GM19043 (cell line): Measurements from ENCODE around the gene ABO.
"Not testable (repeated sequence)": the region's sequence is repeated elsewhere in the genome, so short reads cannot be mapped to it uniquely, and the experiment has no call there.

Experiments used
- ATAC-seq: cut with Tn5 transposase; IDR thresholded peaks from one replicate; pipeline ENCODE4 v1.9.1; 2021; ENCODE audit warnings: low read depth; ENCODE audit not compliant: unreplicated experiment

Gene ABO

DNA sequence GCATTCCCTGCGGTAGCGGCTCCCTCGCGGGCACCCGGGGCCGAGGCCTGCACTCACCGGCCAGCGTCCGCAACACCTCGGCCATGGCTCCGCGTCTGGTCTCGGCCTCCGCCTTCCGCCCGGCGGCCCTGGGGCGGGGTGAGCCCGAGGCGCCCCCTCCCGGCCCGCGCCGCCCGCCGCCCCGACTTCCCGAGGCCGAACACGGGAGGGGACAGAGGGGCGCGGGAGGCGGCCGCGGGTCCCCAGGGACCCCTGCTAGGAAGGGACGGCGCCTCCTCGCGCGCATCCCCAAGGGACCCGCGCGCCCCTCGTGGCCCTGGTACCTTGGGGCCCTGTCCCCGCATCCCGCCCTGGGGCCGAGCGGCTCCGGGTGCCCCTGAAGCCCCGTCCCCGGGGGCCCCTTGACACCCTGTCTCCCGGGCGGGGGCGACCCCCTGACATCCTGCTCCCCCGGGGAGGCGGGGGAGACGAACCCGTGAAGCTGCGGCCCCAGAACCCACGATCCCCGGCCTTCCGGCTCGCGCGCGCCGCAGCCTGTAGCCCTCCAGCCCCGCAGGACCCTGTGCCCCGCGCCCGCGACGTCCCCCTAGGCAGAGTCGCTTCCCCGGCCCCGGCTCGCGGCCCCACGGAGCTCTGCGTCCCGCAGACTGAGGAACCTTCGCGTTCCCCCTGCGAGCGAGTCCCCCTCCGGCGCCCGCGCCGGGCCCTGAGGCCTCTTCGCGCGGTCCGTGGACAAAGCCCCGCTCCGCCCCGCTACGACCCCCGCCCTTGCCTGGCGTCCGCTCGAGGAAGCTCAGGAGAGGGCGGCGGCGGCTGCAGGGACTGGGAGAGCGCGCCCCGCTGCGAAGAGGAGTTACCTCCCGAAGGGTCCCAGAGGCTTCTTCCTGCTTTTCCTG, at the start of gene ABO:
Gene ABO, minus strand, starts transcription at position 97 of the 896 bp plus-strand sequence.
- ATAC-seq = no peak

DNA sequence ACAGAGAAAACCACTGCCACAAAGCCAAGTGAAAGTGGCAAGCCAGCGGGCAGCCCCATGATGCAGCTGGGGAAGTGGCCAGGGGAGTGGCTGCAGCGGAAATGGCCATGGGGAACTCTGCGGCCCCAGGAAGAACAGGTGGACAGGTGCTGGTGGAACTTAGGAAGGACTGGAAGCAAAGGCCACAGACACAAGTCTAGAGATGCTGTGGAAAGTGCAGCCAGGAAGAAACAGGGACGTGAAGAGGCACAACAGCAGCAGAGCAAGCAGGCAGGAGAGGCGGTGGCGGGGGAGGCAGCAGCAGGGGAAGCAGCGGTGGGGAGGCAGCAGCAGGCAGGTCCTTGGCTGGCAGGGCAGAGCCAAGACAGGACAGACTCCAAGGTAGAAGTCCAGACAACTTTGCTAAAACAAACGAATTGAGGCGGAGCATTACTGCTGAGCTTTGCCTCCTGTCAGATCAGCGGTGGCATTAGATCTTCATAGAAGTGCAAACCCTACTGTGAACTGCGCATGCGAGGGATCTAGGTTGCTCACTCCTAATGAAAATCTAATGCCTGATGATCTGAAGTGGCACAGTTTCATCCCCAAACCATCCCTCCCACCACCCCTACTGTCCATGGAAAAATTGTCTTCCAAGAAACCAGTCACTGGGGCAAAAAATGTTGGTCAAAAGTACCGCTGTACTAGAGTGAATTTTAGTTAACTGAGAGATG, 49.1 kb upstream of the ABO start:
- ATAC-seq = no peak

DNA sequence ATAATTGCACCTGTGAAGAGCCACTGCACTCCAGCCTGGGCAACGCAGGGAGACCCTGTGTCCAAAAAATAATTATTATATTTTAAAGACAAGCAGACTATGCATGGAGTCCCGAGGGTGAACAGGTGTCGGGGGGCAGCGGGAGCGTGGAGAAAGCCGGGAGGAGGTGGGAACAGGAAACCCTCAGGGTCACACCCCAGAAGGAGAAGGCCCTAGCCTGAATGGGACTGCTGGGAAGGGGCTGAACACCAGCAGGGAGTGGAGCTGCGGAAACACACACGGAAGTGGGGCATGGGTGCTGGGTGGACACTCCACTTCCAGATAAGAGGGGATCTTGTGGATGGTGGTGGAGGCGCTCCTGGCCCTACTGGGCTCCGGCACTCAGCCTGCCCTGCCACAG, 48.2 kb upstream of the ABO start:
- no peak for ATAC-seq

DNA sequence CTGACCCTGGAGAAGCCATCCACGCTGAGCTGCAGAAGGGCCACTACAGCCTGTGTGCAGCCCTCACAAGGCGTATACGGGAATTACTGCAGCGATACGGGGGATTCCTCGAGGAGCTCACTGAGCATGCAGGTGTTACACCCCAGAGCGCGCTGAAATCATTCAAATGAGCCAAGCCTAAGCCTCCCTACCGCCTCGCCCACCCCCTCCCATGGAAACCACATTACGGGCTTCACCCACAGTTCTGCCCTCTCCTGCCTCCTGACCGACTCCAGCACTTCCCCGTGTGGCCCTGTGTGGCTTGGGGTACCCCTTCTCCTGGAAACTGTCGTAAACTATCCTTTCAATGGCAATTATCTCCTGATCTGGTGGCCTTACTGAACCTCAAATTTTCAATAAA, 47.7 kb upstream of the ABO start:
- no peak for ATAC-seq

DNA sequence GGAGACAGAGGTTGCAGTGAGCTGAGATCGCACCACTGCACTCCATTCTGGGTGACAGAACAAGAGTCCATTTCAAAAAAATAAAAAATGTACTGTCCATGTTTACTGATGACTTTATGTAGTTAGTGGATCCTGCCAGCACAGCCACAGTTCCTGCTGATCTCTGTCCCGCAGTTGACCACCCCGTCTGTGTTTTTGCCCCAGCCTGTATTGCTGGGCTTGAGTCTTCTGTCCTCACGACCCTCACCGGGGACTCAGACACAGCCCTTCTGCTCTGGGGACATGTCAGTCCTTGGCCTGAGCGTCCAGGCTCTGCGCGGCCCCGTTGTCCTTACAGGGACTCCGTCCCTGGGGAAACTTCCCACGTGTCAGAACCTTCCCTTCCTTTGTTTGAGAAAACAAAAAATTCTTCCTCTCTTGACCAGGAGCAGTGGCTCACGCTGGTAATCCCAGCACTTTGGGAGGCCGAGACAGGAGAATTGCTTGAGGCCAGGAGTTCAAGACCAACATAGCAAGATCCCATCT, 46.5 kb upstream of the ABO start:
- no peak for ATAC-seq

DNA sequence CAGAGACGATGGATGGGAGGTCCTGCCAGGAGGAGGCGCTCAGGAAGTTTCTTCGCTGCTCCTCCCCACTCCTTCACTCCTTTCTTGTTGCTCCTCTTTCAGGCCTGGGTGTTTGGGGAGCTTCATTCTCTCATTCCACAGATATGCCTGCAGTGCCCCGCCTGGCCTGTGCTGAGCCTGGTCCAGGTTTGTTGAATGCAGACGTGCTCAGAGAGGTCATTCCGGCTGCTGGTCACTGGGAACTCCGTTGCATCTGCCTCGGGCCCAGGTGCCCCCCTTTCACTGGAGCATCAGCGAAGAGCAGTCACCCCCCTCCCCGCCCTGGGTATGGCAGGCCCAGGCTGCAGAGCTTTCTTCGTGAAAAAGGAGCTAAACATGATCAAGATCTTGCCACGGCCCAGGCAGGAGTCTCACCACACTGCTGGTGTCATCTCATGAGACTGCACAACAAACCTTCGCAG, 45.5 kb upstream of the ABO start:
- no peak for ATAC-seq

DNA sequence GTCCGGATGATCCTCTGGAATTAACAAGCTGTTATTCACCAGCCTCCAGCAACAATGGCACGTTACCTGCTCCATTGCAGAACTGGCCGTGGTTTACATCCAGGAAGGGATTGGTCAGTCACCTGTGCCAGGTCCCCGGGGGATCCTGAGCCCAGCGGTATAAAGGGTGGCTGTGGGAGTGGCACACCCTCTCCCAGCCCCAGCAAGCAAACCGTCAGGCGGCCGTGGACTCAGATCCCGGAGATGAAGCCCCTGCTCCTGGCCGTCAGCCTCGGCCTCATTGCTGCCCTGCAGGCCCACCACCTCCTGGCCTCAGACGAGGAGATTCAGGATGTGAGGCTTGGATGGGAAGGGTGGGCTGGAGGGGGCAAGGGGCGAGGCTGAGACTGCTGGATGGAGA, 42.5 kb upstream of the ABO start:
- not testable (repeated sequence) for ATAC-seq

DNA sequence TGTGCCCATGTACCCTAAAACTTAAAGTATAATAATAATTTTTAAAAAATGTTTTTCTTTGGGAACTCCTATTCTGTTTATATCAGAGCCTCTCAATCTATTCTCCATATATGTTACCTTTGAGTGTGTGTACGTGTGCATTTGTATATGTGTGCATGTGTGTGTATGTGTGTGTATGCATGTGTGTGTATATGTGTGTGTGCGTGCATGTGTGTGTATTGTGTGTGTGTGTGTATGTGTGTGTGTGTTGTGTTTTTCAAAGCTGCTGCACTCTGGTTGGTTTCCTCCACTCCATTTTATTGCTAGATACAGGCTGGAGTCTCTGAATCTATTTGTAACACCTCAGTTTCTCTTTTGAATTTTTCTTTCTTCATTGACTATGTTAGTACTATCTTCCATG, 41.0 kb upstream of the ABO start:
- no peak for ATAC-seq

DNA sequence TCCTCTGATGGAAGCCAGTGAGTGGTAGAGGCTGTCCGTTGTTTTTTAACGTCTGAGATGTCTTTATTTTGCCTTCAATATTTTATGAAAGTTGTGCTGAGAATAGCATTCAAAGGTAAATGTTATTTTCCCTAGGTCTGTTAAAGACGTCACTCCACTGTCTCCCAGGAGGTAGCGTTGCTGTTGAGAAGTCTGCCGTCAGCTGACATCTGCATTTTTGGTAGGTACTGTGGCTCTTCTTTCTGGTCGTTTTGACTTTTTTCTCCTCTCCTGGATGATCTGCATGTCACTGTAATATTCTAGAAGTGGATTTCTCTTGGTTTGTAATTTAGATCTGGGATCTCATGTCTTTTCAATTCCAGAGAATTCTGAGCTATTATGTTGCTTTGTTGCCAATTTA, 34.6 kb upstream of the ABO start:
- no peak for ATAC-seq

DNA sequence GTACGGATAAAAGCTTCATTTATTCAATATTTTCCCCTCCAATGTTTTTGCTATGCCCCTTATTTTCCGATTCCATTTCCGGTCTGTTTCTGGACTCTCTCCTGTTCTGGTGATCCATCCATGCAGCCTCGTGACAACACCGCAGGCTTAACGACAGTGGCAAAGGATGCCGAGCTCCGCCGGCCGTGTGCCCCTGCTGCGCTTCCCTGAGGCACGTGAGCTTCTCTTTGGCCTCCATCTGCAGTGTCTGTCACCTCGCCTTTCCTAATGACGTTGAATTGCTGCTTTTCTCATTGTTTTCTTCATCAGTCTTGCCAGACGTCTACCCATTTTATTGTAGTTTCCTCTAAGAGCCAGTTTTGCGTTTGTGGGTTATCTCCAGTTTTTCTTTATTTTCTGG, 32.3 kb upstream of the ABO start:
- ATAC-seq = no peak

DNA sequence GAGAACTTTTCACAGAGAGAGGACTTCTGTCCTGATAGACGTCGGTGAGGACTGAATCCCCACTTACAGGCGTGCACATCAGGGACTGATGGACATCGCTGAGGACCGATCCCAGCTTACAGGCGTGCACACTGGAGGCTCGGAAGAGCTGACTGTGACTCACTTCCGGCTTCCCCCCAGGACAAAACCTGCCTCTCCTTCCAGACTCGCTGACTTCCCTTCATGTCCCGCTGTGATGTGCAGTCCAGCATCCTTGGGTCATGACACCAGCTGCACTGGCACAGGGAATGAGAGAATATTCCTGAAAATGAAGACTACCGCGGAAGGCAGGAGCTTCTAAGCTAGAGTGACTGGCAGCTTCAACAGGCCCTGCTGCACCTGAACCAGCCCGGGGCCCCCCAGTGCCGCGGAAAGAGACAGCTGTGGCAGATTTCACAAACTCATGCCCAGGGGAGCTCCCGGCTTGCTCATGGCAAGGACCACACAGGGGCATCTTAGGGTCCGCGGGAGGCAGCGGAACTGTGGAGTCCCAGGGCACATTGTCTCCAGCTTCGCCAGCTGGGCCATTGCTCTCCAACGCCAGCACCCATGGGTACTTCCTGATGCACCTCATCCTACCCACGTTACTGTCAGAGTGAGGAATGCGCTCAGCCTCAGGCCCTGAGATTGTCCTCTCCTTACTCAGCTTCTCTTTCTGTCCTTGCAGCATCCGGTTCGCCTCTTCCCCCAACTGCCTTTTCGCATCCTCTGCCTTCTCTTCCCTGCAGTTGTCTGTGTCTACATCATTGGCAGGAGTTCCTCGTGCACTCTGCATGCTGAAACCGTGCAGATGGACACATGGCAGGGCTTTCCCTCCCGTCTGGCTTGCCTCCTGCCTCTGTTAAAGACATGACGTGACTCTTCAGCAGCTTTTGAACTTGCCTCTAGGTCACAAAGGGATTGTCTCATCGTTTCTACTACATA, 31.5 kb upstream of the ABO start:
- no peak for ATAC-seq

DNA sequence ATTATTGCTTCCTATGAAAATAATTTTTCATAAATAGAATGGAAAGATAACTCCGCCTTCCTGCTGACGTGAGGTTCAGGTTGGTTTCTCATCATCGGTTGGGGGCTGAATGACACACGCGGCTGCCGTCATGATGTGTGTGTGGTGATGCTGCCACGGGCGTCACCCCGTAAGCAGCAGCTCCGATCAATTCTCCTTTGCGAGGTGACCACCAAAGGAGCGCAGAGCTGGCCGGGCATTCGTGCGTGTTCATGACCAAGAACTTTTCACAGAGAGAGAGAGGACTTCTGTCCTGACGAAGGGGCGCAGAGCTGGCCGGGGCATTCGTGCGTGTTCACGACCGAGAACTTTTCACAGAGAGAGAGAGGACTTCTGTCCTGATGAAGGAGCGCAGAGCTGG, 30.7 kb upstream of the ABO start:
- no peak for ATAC-seq

DNA sequence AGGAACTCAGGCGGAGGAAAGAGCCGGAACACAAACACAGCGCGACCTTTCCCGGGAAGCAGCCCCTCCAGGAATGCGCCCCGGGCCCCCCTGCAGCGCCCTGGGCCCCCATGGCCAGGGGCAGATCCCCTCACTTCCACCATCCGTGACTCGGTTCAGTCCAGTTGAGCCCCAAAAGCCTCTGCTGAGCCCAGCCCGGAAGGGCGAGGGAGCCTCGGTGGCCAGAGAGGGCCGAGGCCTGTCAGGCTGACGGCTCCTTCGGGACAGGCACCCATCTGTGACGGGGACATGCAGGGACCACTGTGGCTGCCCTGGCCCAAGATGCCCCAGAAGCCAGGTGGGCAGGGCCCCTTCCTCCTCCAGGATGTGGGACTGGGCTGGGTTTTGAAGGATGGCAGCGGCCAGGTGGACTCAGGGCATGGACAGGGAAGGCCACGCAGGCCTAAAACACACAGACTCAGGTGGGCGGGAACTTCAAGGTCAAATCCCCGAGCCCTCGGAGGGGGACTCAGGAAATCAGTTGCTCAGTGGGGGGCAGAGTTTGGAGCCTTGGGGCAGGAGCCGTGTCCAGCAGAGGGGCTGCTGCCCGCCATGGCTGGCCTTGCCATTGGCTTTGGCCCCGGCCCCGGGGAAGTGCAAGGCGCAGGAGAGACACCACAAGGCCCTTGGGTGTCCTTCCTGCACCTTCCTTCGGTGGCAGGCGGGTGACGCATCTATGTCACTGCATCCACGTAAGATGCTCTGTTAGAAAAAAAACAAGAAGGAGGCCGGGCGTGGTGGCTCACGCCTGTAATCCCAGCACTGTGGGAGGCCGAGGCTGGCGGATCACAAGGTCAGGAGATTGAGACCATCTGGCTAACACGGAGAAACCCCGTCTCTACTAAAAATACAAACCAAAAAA, 29.7 kb upstream of the ABO start:
- ATAC-seq = no peak

DNA sequence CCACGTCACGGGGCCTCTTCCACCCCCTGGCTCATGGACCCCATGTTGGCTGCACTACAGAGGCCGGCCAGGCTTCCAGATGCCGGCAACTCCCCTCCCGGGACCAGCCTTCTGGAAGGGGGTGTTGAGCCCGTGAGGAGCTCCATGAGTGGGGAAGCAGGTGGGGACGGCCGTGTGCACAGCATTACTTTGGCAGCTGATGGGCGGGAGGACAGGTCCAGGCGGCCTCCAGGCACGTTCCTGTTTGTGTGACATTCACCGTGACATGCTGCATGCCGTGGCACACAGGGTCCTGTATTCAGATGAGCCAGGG, 29.1 kb upstream of the ABO start:
- no peak for ATAC-seq

DNA sequence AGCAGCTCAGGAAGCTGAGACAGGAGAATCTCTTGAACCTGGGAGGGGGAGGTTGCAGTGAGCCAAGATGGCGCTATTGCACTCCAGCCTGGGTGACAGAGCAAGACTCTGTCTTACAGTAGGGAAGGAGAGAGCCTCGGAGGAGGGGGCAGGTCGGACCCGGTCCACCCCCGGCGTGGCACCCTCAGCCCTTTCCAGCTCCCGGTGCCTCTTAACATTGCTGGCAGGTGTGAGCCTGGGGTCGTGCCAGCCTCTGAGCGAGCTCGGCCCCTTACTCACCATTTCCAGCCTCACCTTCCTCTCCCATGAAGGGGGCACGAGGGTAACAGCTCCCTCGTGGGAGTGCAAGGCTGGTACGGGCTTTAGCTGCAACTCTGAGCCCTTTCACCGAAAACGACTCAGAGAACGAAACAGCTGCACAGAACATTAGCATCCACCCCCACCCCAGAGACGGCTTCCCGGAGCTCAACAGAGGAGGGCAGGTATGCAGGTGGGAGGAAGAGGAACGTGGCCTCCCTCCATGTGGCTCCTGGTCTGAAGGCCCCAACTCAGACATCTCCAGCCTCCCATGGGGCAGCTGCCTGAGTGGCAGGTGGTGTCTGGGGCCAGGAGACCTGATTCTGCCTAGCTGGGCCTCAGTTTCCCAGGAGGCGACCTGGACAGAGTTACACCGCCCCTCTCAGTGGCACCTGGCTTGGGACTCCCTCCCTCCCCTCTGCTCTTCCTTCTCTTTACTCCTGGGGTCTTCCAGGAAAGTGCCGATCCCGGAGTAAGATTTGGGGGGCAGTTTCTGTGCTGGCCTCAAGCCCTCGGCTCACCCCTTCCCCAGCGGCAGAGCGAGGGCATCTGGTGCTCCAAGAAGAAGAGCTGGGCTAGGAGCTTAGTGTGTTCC, 28.5 kb upstream of the ABO start:
- no peak for ATAC-seq

DNA sequence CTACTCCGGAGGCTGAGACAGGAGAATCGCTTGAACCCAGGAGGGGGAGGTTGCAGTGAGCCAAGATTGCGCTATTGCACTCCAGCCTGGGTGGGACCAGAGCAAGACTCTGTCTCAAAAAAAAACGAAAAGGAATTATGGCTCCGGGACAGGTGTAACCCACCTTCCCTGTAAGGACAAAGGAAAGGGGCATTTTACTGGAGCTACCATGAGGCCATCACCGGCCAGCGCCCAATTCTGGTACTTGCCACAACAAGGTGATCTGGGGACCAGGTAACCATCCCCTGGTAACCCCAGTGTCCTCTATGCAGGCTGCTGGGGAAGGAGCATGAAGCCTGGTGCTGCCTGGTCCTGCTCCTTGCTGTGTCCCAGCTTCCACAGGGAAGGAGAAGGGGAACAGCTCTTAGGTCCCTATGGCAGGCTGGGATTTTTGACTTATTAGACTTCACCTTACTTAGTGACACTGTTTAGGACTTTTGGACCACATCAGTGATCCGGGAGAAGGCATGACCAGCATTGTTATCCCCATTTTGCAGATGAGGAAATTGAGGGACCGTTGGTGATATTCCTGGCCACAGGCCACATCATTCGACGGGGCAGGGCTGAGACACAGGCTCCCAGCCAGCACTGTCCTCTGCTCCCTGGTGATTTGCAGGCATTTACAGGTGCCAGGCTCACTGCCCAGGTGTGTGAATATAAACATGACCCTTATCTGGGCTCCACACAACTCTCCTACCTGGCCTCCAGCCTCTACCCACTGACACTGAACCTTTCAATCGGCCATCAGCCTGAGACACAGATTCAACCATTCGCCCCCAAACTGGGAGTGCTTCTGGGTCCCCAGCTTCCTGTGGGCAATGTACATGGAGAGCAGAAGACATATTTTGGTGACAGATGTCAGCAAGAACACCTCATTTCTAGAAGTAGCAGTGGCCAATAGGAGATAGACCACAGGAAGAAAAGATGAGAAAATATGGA, 26.5 kb upstream of the ABO start:
- no peak for ATAC-seq

DNA sequence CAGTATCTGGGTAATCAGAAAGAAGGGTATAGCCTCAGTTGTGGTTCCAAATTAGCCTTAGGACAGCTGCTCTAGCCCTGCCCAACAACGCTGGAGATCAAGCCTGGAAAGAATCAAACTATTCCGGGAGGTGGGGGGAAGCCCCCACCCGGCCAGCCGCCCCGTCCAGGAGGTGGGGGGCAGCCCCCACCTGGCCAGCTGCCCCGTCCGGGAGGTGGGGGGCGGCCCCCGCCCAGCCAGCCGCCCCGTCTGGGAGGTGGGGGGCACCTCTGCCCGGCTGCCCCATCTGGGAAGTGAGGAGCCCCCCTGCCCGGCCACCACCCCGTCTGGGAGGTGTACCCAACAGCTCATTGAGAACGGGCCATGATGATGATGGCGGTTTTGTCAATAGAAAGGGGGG, 25.0 kb upstream of the ABO start:
- not testable (repeated sequence) for ATAC-seq

DNA sequence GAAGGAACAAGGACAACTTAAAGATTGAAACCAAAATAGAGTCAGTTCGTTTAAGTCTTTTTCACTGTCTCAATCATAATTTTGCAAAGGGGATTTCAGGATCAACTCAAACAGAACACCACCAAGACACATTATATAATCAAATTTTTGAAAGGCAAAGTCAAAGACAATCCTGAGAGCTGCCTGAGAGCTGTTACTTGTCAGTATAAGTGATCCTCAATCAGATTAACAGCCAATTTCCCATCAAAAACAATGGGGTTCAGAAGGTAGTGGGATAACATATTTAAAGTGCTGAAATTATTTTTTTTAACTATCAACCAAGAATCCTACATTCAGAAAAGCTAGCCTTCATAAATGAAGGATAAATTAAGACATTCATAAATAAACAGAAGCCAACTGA, 19.3 kb upstream of the ABO start:
- no peak for ATAC-seq
